ENCODE measurements around the gene RALGPS2.
"Not testable (repeated sequence)": the region's sequence is repeated elsewhere in the genome, so short reads cannot be mapped to it uniquely, and the experiment has no call there.

RALGPS2 gene

GRCh38 chr1:178940068-178940765 is 215.2 kb downstream of the RALGPS2 start:
- FAIRE-seq (no peak), DNase-seq (ENCODE audit: insufficient read length) (no peak)
- TF ChIP-seq TAF1 (IDR thresholded peaks at IDR 0.05; ENCODE audit: borderline replicate concordance, low read depth, low read length) (no peak), POLR2AphosphoS5 (IDR thresholded peaks at IDR 0.05; ENCODE audit: low read depth, low read length) (no peak), POLR2A (IDR thresholded peaks at IDR 0.05; ENCODE audit: low read depth, low read length) (no peak)

- FAIRE-seq = no peak
- DNase-seq (ENCODE audit: insufficient read length) = no peak
Observed at GRCh38 chr1:178941261-178941689, 216.2 kb downstream of the RALGPS2 start.

GRCh38 chr1:178941849-178942248 is 216.8 kb downstream of the RALGPS2 start:
- DNase-seq (ENCODE audit: insufficient read length) (no peak), FAIRE-seq (no peak)
- TF ChIP-seq POLR2AphosphoS5 (IDR thresholded peaks at IDR 0.05; ENCODE audit: low read depth, low read length) (no peak), POLR2A (IDR thresholded peaks at IDR 0.05; ENCODE audit: low read depth, low read length) (no peak), TAF1 (IDR thresholded peaks at IDR 0.05; ENCODE audit: borderline replicate concordance, low read depth, low read length) (no peak)

More at GRCh38 chr1:178941261-178941689, 216.2 kb downstream of the RALGPS2 start:
- TF ChIP-seq TAF1 (IDR thresholded peaks at IDR 0.05; ENCODE audit: borderline replicate concordance, low read depth, low read length) = no peak
- no peak for TF ChIP-seq POLR2AphosphoS5 (IDR thresholded peaks at IDR 0.05; ENCODE audit: low read depth, low read length)
- TF ChIP-seq POLR2A (IDR thresholded peaks at IDR 0.05; ENCODE audit: low read depth, low read length) = no peak

- no peak for FAIRE-seq
- TF ChIP-seq POLR2A (IDR thresholded peaks at IDR 0.05; ENCODE audit: low read depth, low read length) = no peak
- TF ChIP-seq POLR2AphosphoS5 (IDR thresholded peaks at IDR 0.05; ENCODE audit: low read depth, low read length) = no peak
- TF ChIP-seq TAF1 (IDR thresholded peaks at IDR 0.05; ENCODE audit: borderline replicate concordance, low read depth, low read length) = no peak
- DNase-seq (ENCODE audit: insufficient read length) = no peak
Observed at GRCh38 chr1:178942285-178943198, 217.5 kb downstream of the RALGPS2 start.

GRCh38 chr1:178944729-178945128 is 219.7 kb downstream of the RALGPS2 start:
- FAIRE-seq = no peak
- no peak for DNase-seq (ENCODE audit: insufficient read length)
- TF ChIP-seq POLR2AphosphoS5 (IDR thresholded peaks at IDR 0.05; ENCODE audit: low read depth, low read length) = no peak
- TF ChIP-seq POLR2A (IDR thresholded peaks at IDR 0.05; ENCODE audit: low read depth, low read length) = no peak
- TF ChIP-seq TAF1 (IDR thresholded peaks at IDR 0.05; ENCODE audit: borderline replicate concordance, low read depth, low read length) = no peak

GRCh38 chr1:178945763-178946266 is 220.8 kb downstream of the RALGPS2 start:
- FAIRE-seq = no peak
- no peak for DNase-seq (ENCODE audit: insufficient read length)
- TF ChIP-seq POLR2AphosphoS5 (IDR thresholded peaks at IDR 0.05; ENCODE audit: low read depth, low read length) = no peak
- TF ChIP-seq TAF1 (IDR thresholded peaks at IDR 0.05; ENCODE audit: borderline replicate concordance, low read depth, low read length) = no peak
- no peak for TF ChIP-seq POLR2A (IDR thresholded peaks at IDR 0.05; ENCODE audit: low read depth, low read length)

- TF ChIP-seq POLR2AphosphoS5 (IDR thresholded peaks at IDR 0.05; ENCODE audit: low read depth, low read length) (no peak), POLR2A (IDR thresholded peaks at IDR 0.05; ENCODE audit: low read depth, low read length) (no peak)
- FAIRE-seq = no peak
- DNase-seq (ENCODE audit: insufficient read length) = no peak
Observed at GRCh38 chr1:178946416-178946815, 221.4 kb downstream of the RALGPS2 start.

- TF ChIP-seq TAF1 (IDR thresholded peaks at IDR 0.05; ENCODE audit: borderline replicate concordance, low read depth, low read length) = no peak
- no peak for TF ChIP-seq POLR2A (IDR thresholded peaks at IDR 0.05; ENCODE audit: low read depth, low read length)
- no peak for TF ChIP-seq POLR2AphosphoS5 (IDR thresholded peaks at IDR 0.05; ENCODE audit: low read depth, low read length)
- FAIRE-seq (no peak), DNase-seq (ENCODE audit: insufficient read length) (no peak)
Observed at GRCh38 chr1:178946855-178947676, 222.0 kb downstream of the RALGPS2 start.

GRCh38 chr1:178947677-178947981 is 222.6 kb downstream of the RALGPS2 start:
- no peak for TF ChIP-seq POLR2A (IDR thresholded peaks at IDR 0.05; ENCODE audit: low read depth, low read length)
- no peak for TF ChIP-seq POLR2AphosphoS5 (IDR thresholded peaks at IDR 0.05; ENCODE audit: low read depth, low read length)
- no peak for TF ChIP-seq TAF1 (IDR thresholded peaks at IDR 0.05; ENCODE audit: borderline replicate concordance, low read depth, low read length)
- no peak for FAIRE-seq
- DNase-seq (ENCODE audit: insufficient read length) = no peak

GRCh38 chr1:178948676-178949075 is 223.6 kb downstream of the RALGPS2 start:
- DNase-seq (ENCODE audit: insufficient read length) = no peak
- no peak for FAIRE-seq
- TF ChIP-seq POLR2A (IDR thresholded peaks at IDR 0.05; ENCODE audit: low read depth, low read length) (no peak), TAF1 (IDR thresholded peaks at IDR 0.05; ENCODE audit: borderline replicate concordance, low read depth, low read length) (no peak), POLR2AphosphoS5 (IDR thresholded peaks at IDR 0.05; ENCODE audit: low read depth, low read length) (no peak)

GRCh38 chr1:178949866-178950265 is 224.8 kb downstream of the RALGPS2 start:
- not testable (repeated sequence) for FAIRE-seq; DNase-seq (ENCODE audit: insufficient read length)
